GM12878 (cell line): Measurements from ENCODE around the gene CIAO2B. TPM values are rescaled to one million over a fixed set of nuclear protein-coding genes. Genes with fewer than 3 reads are reported as not detected.

Source experiments
- ATAC-seq: fragments of 200-7000 bp; cut with Tn5 transposase; 3 replicates; pipeline ENCODE4 v1.9.1; 2020; ENCODE audit warnings: mild to moderate bottlenecking, moderate library complexity
- BruUV-seq: library from RNA; stranded (reverse); fragments of 400-500 nt; replicated peaks from 2 replicates; lab custom pipeline; 2021; lab: Mats Ljungman, UMichigan
- CTCF ChIA-PET: fragments of 300-600 bp; sonication (Branson Sonifier 250); formaldehyde crosslinking; extraction: SDS; loops from one replicate; lab custom pipeline; 2021; ENCODE audit warnings: inconsistent platforms; lab: Yijun Ruan, JAX
- POLR2A ChIA-PET: fragments of 350-600 bp; formaldehyde crosslinking; extraction: SDS; loops from one replicate; lab custom pipeline; 2021; ENCODE audit warnings: inconsistent platforms; lab: Charles Lee
- RAD21 ChIA-PET: fragments of 300-600 bp; sonication (Branson Sonifier 250); formaldehyde crosslinking; loops from one replicate; lab custom pipeline; 2023; ENCODE audit warnings: antibody characterized with exemption; ENCODE audit not compliant: unreplicated experiment; lab: Charles Lee
- SMC1A ChIA-PET: fragments of 300-600 bp; sonication (Branson Sonifier 250); formaldehyde crosslinking; loops from one replicate; lab custom pipeline; 2023; ENCODE audit not compliant: unreplicated experiment, uncharacterized antibody; lab: Charles Lee
- DNase-seq: peaks from one replicate; pipeline ENCODE4 v3.0.0-alpha.2; 2011; ENCODE audit warnings: low read depth, low spot score
- FAIRE-seq: peaks from 3 replicates; lab custom pipeline; 2011; peaks lifted over from hg19 to GRCh38; lab: Jason Lieb, UNC
- H2AFZ ChIP-seq: 2 replicates; pipeline ENCODE4 v1.6.0; 2011; ENCODE audit warnings: low read depth, low read length, control low read depth; ENCODE audit not compliant: control insufficient read depth
- H3K27ac ChIP-seq: 2 replicates; pipeline ENCODE4 v1.5.1; 2011; ENCODE audit warnings: control low read depth; ENCODE audit not compliant: control insufficient read depth, insufficient read depth
- H3K27me3 ChIP-seq, 2 experiments: replicated peaks in 1 of 2; 2 replicates each; pipeline versions ENCODE4 v1.6.0 to v1.6.1; 2011; ENCODE audit warnings: low read length in 1 of 2; ENCODE audit not compliant: control insufficient read depth in 2 of 2, insufficient read depth in 2 of 2
- H3K36me3 ChIP-seq, 2 experiments: 2 replicates each; pipeline ENCODE4 v1.5.1; 2011; ENCODE audit warnings: low read length in 1 of 2; ENCODE audit not compliant: control insufficient read depth in 2 of 2, insufficient read depth in 2 of 2
- H3K4me1 ChIP-seq: 2 replicates; pipeline ENCODE4 v1.6.1; 2011; ENCODE audit warnings: mild to moderate bottlenecking, low read length, moderate library complexity, mixed read lengths; ENCODE audit not compliant: control insufficient read depth, insufficient read depth
- H3K4me2 ChIP-seq: 2 replicates; pipeline ENCODE4 v1.6.0; 2011; ENCODE audit warnings: control low read depth; ENCODE audit not compliant: control insufficient read depth, insufficient read depth
- H3K4me3 ChIP-seq: fragments of 200-600 bp; sonication (generic); 2 replicates; pipeline ENCODE4 v1.5.1; 2016
- H3K79me2 ChIP-seq: 2 replicates; pipeline ENCODE4 v1.6.0; 2011; ENCODE audit warnings: low read length; ENCODE audit not compliant: control insufficient read depth, insufficient read depth
- H3K9ac ChIP-seq: 2 replicates; pipeline ENCODE4 v1.8.0; 2011; ENCODE audit warnings: low read length, control low read depth, mixed read lengths; ENCODE audit not compliant: control insufficient read depth, insufficient read depth
- H3K9me3 ChIP-seq: replicated peaks from 3 replicates; pipeline ENCODE4 v1.5.1; 2011; ENCODE audit warnings: mild to moderate bottlenecking, low read length; ENCODE audit not compliant: control insufficient read depth, insufficient read depth
- H4K20me1 ChIP-seq: 2 replicates; pipeline ENCODE4 v1.6.0; 2011; ENCODE audit not compliant: control insufficient read depth, insufficient read depth
- CBX3 ChIP-seq: fragments of 200-600 bp; sonication (generic); IDR thresholded peaks from 2 replicates; pipeline ENCODE4 v1.6.1; 2016; ENCODE audit warnings: low read depth, borderline replicate concordance
- CBX5 ChIP-seq: sonication (generic); IDR thresholded peaks from 2 replicates; pipeline ENCODE4 v1.6.1; 2016; ENCODE audit warnings: low read depth, moderate library complexity, mild to moderate bottlenecking, inconsistent platforms
- EP300 ChIP-seq, 2 experiments: fragments of 150-350 bp in 1 of 2; IDR thresholded peaks; 2 replicates each; pipeline ENCODE4 v1.6.1; 2011 to 2012; ENCODE audit warnings: low read depth in 2 of 2, low read length in 2 of 2, borderline replicate concordance in 1 of 2, improper control_type of control experiment in 1 of 2, inconsistent platforms in 1 of 2; ENCODE audit not compliant: control insufficient read depth in 1 of 2
- EZH2 ChIP-seq: IDR thresholded peaks from 2 replicates; pipeline ENCODE4 v1.6.1; 2012; ENCODE audit warnings: low read depth, mild to moderate bottlenecking, control low read depth, inconsistent platforms, low read length, borderline replicate concordance; ENCODE audit not compliant: control insufficient read depth
- MLLT1 ChIP-seq: fragments of 450-650 bp; IDR thresholded peaks from 2 replicates; pipeline ENCODE4 v1.6.1; 2016; ENCODE audit warnings: mild to moderate bottlenecking
- NFIC ChIP-seq: IDR thresholded peaks from 2 replicates; pipeline ENCODE4 v1.6.1; 2012; ENCODE audit warnings: low read depth, mild to moderate bottlenecking, inconsistent platforms, low read length, moderate library complexity
- PKNOX1 ChIP-seq: fragments of 450-650 bp; IDR thresholded peaks from 2 replicates; pipeline ENCODE4 v1.6.1; 2016; ENCODE audit warnings: mild to moderate bottlenecking
- POLR2AphosphoS2 ChIP-seq: IDR thresholded peaks from 2 replicates; pipeline ENCODE4 v1.6.1; 2011; ENCODE audit warnings: low read depth, mild to moderate bottlenecking, low read length, improper control_type of control experiment, moderate library complexity
- RAD21 ChIP-seq: IDR thresholded peaks from 2 replicates; pipeline ENCODE4 v1.6.1; 2011; ENCODE audit warnings: mild to moderate bottlenecking, low read depth, low read length, moderate library complexity; ENCODE audit not compliant: insufficient read depth
- ZBED1 ChIP-seq: IDR thresholded peaks from 2 replicates; pipeline ENCODE4 v1.6.1; 2016; ENCODE audit warnings: borderline replicate concordance
- ZNF217 ChIP-seq: fragments of 450-650 bp; IDR thresholded peaks from 2 replicates; pipeline ENCODE4 v1.6.1; 2017; ENCODE audit warnings: antibody characterized with exemption, mild to moderate bottlenecking
- WGBS: methylation state at CpG from one replicate; pipeline ENCODE4 v1.1.6; 2016; ENCODE audit warnings: low lambda C conversion rate; ENCODE audit not compliant: insufficient replicate concordance, insufficient coverage; ENCODE audit errors: missing lambda C conversion rate; 5-methylcytosine and 5-hydroxymethylcytosine counted together
- in situ Hi-C: fragments of 300-500 bp; cut with MboI; formaldehyde crosslinking; loops from 9 replicates; pipeline ENCODE4 v1.14.3; 2018; ENCODE audit warnings: mixed read lengths
- intact Hi-C: fragments of 100-400 bp; cut with micrococcal nuclease; formaldehyde crosslinking; loops from one replicate; pipeline ENCODE4 v1.14.2; 2022; ENCODE audit not compliant: unreplicated experiment
- polyA plus RNA-seq, 11 experiments: library from polyadenylated mRNA; depleted of rRNA in 4 of 11; unstranded in 6 of 11; stranded (reverse) in 5 of 11; fragments of >200 nt; fragmentation: Nextera tagmentation in 4 of 11; fragmentation: Illumina TruSeq in 1 of 11; extraction: Ambion mirVana in 4 of 11; extraction: Trizol in 1 of 11; gene quantifications; 1 replicate in 1 of 11; 2 replicates in 10 of 11; pipeline versions ENCODE4 v1.2.1 to v1.2.3, GENCODE V29; 2011 to 2016; ENCODE audit warnings: inconsistent platforms in 2 of 11, missing spikeins in 2 of 11, low read depth in 1 of 11
- total RNA-seq, 4 experiments: library from RNA; depleted of rRNA in 3 of 4; stranded (reverse); fragments of >200 nt in 3 of 4; fragmentation: Illumina TruSeq in 1 of 4; extraction: Trizol in 1 of 4; gene quantifications; 2 replicates each; pipeline versions ENCODE4 v1.2.1 to v1.2.3, GENCODE V29; 2013 to 2021
- TF ChIP-seq, protein P1 (sequence below): fragments of 450-650 bp; IDR thresholded peaks from 2 replicates; pipeline ENCODE4 v1.6.1; 2018; ENCODE audit warnings: borderline replicate concordance, mild to moderate bottlenecking; ENCODE audit not compliant: partially characterized antibody
- TF ChIP-seq, protein P2 (sequence below): IDR thresholded peaks from 2 replicates; pipeline ENCODE4 v1.6.1; 2012; ENCODE audit warnings: low read depth, low read length, improper control_type of control experiment

The CIAO2B gene
- total and polyA plus RNA-seq, 10 of the 15 experiments (the other 5 are each of a cell fraction or from before 2014, with no cell fraction given) = 76.4 to 241 (median 138) TPM

DNA sequence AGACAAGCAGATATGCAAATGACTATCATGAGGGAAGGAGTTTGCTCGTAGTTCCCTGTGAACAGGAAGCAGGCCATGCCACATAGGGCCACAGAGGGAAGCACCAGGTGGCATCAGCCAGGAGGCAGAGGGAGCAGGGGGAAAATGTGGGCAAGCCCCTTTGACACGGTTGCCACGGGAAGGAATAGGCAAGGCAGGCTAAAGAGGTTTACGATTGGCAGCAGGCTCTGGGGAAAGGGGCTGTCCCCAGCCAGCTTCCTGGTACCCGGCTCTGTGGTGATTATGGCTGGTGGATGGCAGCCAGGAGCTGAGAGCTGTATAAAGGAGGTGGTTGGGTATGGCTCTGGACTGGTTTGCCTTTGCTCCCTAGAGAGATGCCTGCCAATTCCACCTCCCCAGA is 27.7 kb upstream of the CIAO2B start (continued):
- TF ChIP-seq MLLT1 (no peak), EP300 (IDR thresholded peaks at IDR 0.05; ENCODE audit: borderline replicate concordance in 1 of 2, control insufficient read depth in 1 of 2, low read depth in 2 of 2, low read length in 2 of 2) (no peak), CBX5 (no peak), PKNOX1 (no peak)

DNA sequence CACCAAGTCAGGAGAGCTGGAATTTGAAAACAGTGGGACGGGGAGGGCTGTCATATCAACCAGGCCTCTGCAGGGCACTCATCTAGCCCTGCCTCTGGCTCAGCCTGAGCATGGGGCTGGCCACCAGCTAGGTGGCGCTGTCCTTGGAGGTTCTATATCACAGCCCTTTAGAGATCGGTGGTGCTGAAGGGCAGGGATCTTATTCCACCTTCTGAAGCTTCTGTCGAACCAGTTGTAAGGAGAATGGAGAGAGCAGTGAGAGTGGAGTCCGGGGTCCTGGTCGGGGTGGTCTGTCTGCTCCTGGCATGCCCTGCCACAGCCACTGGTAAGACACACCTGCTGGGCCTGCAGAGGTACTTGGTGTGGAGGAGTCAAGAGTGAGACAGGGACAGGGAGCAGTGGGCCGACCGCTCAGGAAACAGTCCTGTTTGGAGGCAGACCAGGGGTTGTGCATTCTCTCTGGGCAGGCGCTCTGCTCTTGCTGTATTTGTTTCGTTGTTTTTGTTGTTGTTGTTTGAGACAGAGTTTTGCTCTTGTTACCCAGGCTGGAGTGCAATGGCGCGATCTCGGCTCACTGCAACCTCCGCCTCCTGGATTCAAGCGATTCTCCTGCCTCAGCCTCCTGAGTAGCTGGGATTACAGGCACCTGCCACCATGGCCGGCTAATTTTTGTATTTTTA is 27.0 kb upstream of the CIAO2B start, which contains the start of gene CES3:
TSS of gene CES3 (plus strand) at position 202 of the 680 bp plus-strand sequence. CDS start at position 244, 42 bp downstream.
- no peaks in the 10 kb centered on the region for H3K36me3 ChIP-seq
- peak; percentile 97 for FAIRE-seq
- TF ChIP-seq, protein P1, sequence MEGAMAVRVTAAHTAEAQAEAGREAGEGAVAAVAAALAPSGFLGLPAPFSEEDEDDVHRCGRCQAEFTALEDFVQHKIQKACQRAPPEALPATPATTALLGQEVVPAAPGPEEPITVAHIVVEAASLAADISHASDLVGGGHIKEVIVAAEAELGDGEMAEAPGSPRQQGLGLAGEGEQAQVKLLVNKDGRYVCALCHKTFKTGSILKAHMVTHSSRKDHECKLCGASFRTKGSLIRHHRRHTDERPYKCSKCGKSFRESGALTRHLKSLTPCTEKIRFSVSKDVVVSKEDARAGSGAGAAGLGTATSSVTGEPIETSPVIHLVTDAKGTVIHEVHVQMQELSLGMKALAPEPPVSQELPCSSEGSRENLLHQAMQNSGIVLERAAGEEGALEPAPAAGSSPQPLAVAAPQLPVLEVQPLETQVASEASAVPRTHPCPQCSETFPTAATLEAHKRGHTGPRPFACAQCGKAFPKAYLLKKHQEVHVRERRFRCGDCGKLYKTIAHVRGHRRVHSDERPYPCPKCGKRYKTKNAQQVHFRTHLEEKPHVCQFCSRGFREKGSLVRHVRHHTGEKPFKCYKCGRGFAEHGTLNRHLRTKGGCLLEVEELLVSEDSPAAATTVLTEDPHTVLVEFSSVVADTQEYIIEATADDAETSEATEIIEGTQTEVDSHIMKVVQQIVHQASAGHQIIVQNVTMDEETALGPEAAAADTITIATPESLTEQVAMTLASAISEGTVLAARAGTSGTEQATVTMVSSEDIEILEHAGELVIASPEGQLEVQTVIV = no peak
- TF ChIP-seq ZBED1 = no peak
- TF ChIP-seq, protein P2, sequence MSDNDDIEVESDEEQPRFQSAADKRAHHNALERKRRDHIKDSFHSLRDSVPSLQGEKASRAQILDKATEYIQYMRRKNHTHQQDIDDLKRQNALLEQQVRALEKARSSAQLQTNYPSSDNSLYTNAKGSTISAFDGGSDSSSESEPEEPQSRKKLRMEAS = no peak
- peak; percentile 17; the same call in 1 of the 2 replicates for TF ChIP-seq RAD21
- no peak for TF ChIP-seq EZH2
- TF ChIP-seq NFIC = no peak
- no peak for TF ChIP-seq ZNF217
- TF ChIP-seq CBX3 = no peak
- TF ChIP-seq POLR2AphosphoS2 = no peak

More for the DNA sequence above, 27.0 kb upstream of the CIAO2B start, which contains the start of gene CES3:
- peak within 1 kb of the TSS; percentile 69 for H2AFZ ChIP-seq
- CTCF ChIA-PET = interaction anchor here (0.7 to 2.1 kb wide), 22 partner anchors 9 to 451 kb away, joined by 3 to 9 read pairs (median 3); partner anchors contain the start of gene B3GNT9
- 54% methylated on average over 16 of the region's 16 CpGs for WGBS
- H3K4me3 ChIP-seq = no peak within 1 kb of the TSS; the same call in 1 of the 2 replicates
- SMC1A ChIA-PET = interaction anchor here (1.5 to 1.6 kb wide), 2 partner anchors 9 to 140 kb away, joined by 3 read pairs; no protein-coding TSS in a partner anchor
- in situ Hi-C loops = no loop called here
- intact Hi-C loops = no loop called here
- RAD21 ChIA-PET = interaction anchor here (0.5 to 1.2 kb wide), 3 partner anchors 10 to 488 kb away, joined by 3 read pairs; no protein-coding TSS in a partner anchor
- no peak within 1 kb of the TSS for H3K9ac ChIP-seq
- H3K4me2 ChIP-seq = peak within 1 kb of the TSS; percentile 26; the same call in 1 of the 2 replicates
- H3K9me3 ChIP-seq = no peaks in the 10 kb centered on the region
- no peaks in the 10 kb centered on the region for H4K20me1 ChIP-seq
- no peak for DNase-seq
- POLR2A ChIA-PET = interaction anchor here (0.6 kb wide), 1 partner anchor 409 kb away, joined by 5 read pairs; no protein-coding TSS in a partner anchor
- H3K27me3 ChIP-seq = no peaks in the 10 kb centered on the region
- H3K4me1 ChIP-seq = peaks cover 11% of the 10 kb centered on the region
- H3K27ac ChIP-seq = no peak within 1 kb of the TSS
- H3K79me2 ChIP-seq = no peaks in the 10 kb centered on the region
- no TSS peak for BruUV-seq
- ATAC-seq = peak; percentile 99
